Parathyroid adenoma (tissue), 2 donors: ENCODE data around the gene R3HDM1.
"Not testable (repeated sequence)": the region's sequence is repeated elsewhere in the genome, so short reads cannot be mapped to it uniquely, and the experiment has no call there.

ENCODE experiments used
- H2AFZ ChIP-seq: fragments of 300-600 bp; sonication (generic); one replicate; pipeline ENCODE4 v1.7.0; 2017; ENCODE audit warnings: antibody characterized with exemption, mild to moderate bottlenecking
- H3K27ac ChIP-seq: fragments of 300-600 bp; sonication (generic); one replicate; pipeline ENCODE4 v1.7.0; 2017
- H3K27me3 ChIP-seq: fragments of 300-600 bp; sonication (generic); one replicate; pipeline ENCODE4 v1.7.0; 2017; ENCODE audit warnings: low read length; ENCODE audit not compliant: control insufficient read depth, insufficient read depth
- H3K36me3 ChIP-seq: fragments of 300-600 bp; sonication (generic); one replicate; pipeline ENCODE4 v1.7.0; 2017; ENCODE audit warnings: low read length; ENCODE audit not compliant: control insufficient read depth, insufficient read depth
- H3K4me1 ChIP-seq: fragments of 300-600 bp; sonication (generic); one replicate; pipeline ENCODE4 v1.7.0; 2017; ENCODE audit warnings: control low read depth
- H3K4me2 ChIP-seq: fragments of 300-600 bp; sonication (generic); one replicate; pipeline ENCODE4 v1.7.0; 2017; ENCODE audit warnings: low read length
- H3K4me3 ChIP-seq: fragments of 300-600 bp; sonication (generic); one replicate; pipeline ENCODE4 v1.7.0; 2017; ENCODE audit warnings: low read depth, low read length
- H3K79me2 ChIP-seq: fragments of 300-600 bp; sonication (generic); one replicate; pipeline ENCODE4 v1.7.0; 2017; ENCODE audit warnings: control low read depth
- H3K9ac ChIP-seq: fragments of 300-600 bp; sonication (generic); one replicate; pipeline ENCODE4 v1.7.0; 2017; ENCODE audit warnings: mild to moderate bottlenecking
- H3K9me3 ChIP-seq: fragments of 300-600 bp; sonication (generic); one replicate; pipeline ENCODE4 v1.7.0; 2017; ENCODE audit warnings: low read length; ENCODE audit not compliant: control insufficient read depth
- TF ChIP-seq, protein P1 (sequence below): fragments of 300-600 bp; sonication (generic); IDR thresholded peaks from one replicate; pipeline ENCODE4 v1.7.0; 2017; ENCODE audit warnings: antibody characterized with exemption, mild to moderate bottlenecking
- donor health status: primary hyperparathyroidism.

Gene R3HDM1

GRCh38 chr2:135525786-135526185, 5.5 kb upstream of the R3HDM1 start:
- Histone ChIP-seq H2AFZ (no peak overlapping the region), H3K9ac (no peak overlapping the region), H3K79me2 (peaks cover 13% of the 10 kb centered on the region), H3K27ac (no peak overlapping the region), H3K4me1 (no peaks in the 10 kb centered on the region), H3K4me2 (no peak overlapping the region), H3K27me3 (no peaks in the 10 kb centered on the region), H3K9me3 (no peaks in the 10 kb centered on the region), H3K36me3 (no peaks in the 10 kb centered on the region), H3K4me3 (no peak overlapping the region)
- TF ChIP-seq, protein P1, sequence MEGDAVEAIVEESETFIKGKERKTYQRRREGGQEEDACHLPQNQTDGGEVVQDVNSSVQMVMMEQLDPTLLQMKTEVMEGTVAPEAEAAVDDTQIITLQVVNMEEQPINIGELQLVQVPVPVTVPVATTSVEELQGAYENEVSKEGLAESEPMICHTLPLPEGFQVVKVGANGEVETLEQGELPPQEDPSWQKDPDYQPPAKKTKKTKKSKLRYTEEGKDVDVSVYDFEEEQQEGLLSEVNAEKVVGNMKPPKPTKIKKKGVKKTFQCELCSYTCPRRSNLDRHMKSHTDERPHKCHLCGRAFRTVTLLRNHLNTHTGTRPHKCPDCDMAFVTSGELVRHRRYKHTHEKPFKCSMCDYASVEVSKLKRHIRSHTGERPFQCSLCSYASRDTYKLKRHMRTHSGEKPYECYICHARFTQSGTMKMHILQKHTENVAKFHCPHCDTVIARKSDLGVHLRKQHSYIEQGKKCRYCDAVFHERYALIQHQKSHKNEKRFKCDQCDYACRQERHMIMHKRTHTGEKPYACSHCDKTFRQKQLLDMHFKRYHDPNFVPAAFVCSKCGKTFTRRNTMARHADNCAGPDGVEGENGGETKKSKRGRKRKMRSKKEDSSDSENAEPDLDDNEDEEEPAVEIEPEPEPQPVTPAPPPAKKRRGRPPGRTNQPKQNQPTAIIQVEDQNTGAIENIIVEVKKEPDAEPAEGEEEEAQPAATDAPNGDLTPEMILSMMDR, result no peak

GRCh38 chr2:135528006-135528405, 3.3 kb upstream of the R3HDM1 start:
- H3K4me2 ChIP-seq, result no peak overlapping the region
- TF ChIP-seq, protein P1, result no peak
- no peak overlapping the region for H3K9ac ChIP-seq
- H2AFZ ChIP-seq, result no peak overlapping the region
- H3K9me3 ChIP-seq, result no peaks in the 10 kb centered on the region
- no peaks in the 10 kb centered on the region for H3K36me3 ChIP-seq
- no peaks in the 10 kb centered on the region for H3K4me1 ChIP-seq
- H3K4me3 ChIP-seq, result no peak overlapping the region
- peaks cover 5% of the 10 kb centered on the region for H3K79me2 ChIP-seq
- no peaks in the 10 kb centered on the region for H3K27me3 ChIP-seq
- no peak overlapping the region for H3K27ac ChIP-seq

GRCh38 chr2:135530313-135531230, 712 bp upstream of the R3HDM1 start, which contains the start of gene ZRANB3:
TSS of gene ZRANB3 (minus strand) at chr2:135531218.
- H3K27ac ChIP-seq, result peak within 1 kb of the TSS; percentile 91
- peak within 1 kb of the TSS; percentile 86 for H3K4me2 ChIP-seq
- no peaks in the 10 kb centered on the region for H3K27me3 ChIP-seq
- H3K4me3 ChIP-seq, result peak within 1 kb of the TSS; percentile 91
- H3K4me1 ChIP-seq, result no peaks in the 10 kb centered on the region
- TF ChIP-seq, protein P1, result no peak
- H3K9me3 ChIP-seq, result no peaks in the 10 kb centered on the region
- peak within 1 kb of the TSS; percentile 86 for H2AFZ ChIP-seq
- peaks cover 5% of the 10 kb centered on the region for H3K79me2 ChIP-seq
- no peaks in the 10 kb centered on the region for H3K36me3 ChIP-seq
- peak within 1 kb of the TSS; percentile 16 for H3K9ac ChIP-seq

DNA sequence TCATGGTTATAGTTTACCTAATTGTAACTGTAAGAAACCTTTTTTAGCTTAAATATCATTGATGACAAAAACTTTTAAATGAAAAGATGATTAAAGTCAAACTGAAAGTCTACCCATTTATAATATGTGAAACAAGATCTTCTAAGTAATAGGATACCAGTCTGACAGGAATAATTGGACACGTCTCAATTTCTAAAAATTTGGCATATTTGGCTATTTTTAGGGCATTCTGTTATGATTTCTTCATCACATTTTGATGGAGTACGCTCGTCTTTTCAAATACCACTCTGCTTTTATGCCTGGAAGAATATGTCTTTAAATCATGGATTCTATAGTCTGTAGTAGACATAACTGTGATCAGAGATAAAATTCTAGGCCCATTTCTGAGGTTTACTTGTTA, 1.3 kb downstream of the R3HDM1 start:
- H3K9me3 ChIP-seq, result no peaks in the 10 kb centered on the region
- no peaks in the 10 kb centered on the region for H3K4me1 ChIP-seq
- no peaks in the 10 kb centered on the region for H3K36me3 ChIP-seq
- H3K4me3 ChIP-seq, result no peak overlapping the region
- peaks cover 16% of the 10 kb centered on the region for H3K79me2 ChIP-seq
- H3K27ac ChIP-seq, result peak overlapping the region; percentile 46
- H2AFZ ChIP-seq, result no peak overlapping the region
- TF ChIP-seq, protein P1, result no peak
- no peaks in the 10 kb centered on the region for H3K27me3 ChIP-seq
- H3K4me2 ChIP-seq, result peak overlapping the region; percentile 80
- H3K9ac ChIP-seq, result no peak overlapping the region

GRCh38 chr2:135533545-135533944, 2.3 kb downstream of the R3HDM1 start:
- not testable (repeated sequence) for H3K9me3 ChIP-seq, H3K27me3 ChIP-seq, H3K4me3 ChIP-seq, H3K36me3 ChIP-seq, H3K9ac ChIP-seq, H3K4me2 ChIP-seq, H3K27ac ChIP-seq, H2AFZ ChIP-seq, H3K4me1 ChIP-seq
- peaks cover 23% of the 10 kb centered on the region for H3K79me2 ChIP-seq
